ACC112 (cell line): ENCODE results near the gene RAPGEF1.

ENCODE experiments used
- H2AFZ ChIP-seq: fragments of 200-600 bp; sonication (generic); one replicate; pipeline ENCODE4 v1.6.0; 2017; ENCODE audit warnings: antibody characterized with exemption, low read length; ENCODE audit not compliant: unreplicated experiment
- H3K27ac ChIP-seq: fragments of 200-600 bp; sonication (generic); 2 replicates; pipeline ENCODE4 v1.5.1; 2014; ENCODE audit warnings: low read depth, mild to moderate bottlenecking, antibody characterized with exemption, low read length, moderate library complexity
- H3K27me3 ChIP-seq: fragments of 200-600 bp; sonication (generic); 2 replicates; pipeline ENCODE4 v1.6.1; 2014; ENCODE audit warnings: mild to moderate bottlenecking, antibody characterized with exemption, low read length, moderate library complexity, mixed read lengths; ENCODE audit not compliant: insufficient read depth
- H3K36me3 ChIP-seq: fragments of 200-600 bp; sonication (generic); 2 replicates; pipeline ENCODE4 v1.6.1; 2016; ENCODE audit warnings: mild to moderate bottlenecking, antibody characterized with exemption, low read length, moderate library complexity, mixed read lengths; ENCODE audit not compliant: insufficient read depth
- H3K4me1 ChIP-seq: fragments of 200-600 bp; sonication (generic); one replicate; pipeline ENCODE4 v1.6.1; 2016; ENCODE audit warnings: low read length, mixed read lengths; ENCODE audit not compliant: insufficient read depth, unreplicated experiment, control insufficient read depth
- H3K4me3 ChIP-seq: fragments of 200-600 bp; sonication (generic); 2 replicates; pipeline ENCODE4 v1.5.1; 2014; ENCODE audit warnings: mild to moderate bottlenecking, low read depth, low read length
- H3K79me2 ChIP-seq: fragments of 200-600 bp; sonication (generic); one replicate; pipeline ENCODE4 v1.6.0; 2016; ENCODE audit warnings: low read length; ENCODE audit not compliant: control insufficient read depth, unreplicated experiment, insufficient read depth

The RAPGEF1 gene

DNA sequence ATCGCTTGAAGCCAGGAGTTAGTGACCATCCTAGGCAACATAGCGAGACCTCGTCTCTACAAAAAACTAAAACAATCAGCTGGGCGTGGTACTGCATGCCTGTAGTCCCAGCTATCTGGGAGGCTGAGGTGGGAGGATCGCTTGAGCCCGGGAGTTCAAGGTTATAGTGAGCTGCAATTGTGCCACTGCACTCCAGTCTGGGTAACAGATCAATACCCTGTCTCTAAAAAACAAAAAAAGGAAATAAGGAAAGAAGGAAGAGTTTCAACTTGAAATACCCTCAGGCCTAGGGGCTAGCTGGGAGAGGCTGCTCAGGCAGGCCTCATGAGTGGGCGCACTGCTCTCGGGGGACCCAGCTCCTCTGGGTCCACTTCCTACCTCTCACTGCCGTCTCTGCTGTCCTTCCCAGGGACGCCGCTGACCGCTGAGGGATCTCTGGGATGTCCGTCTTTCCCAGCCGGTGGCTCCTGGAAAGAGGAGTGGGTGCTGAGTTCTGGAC lies 138.1 kb downstream of the RAPGEF1 start:
- no peaks in the 10 kb centered on the region for H3K79me2 ChIP-seq
- no peaks in the 10 kb centered on the region for H3K27me3 ChIP-seq
- H3K36me3 ChIP-seq = no peaks in the 10 kb centered on the region
- no peak overlapping the region for H2AFZ ChIP-seq
- H3K4me3 ChIP-seq = no peak overlapping the region
- no peak overlapping the region for H3K27ac ChIP-seq
- H3K4me1 ChIP-seq = no peaks in the 10 kb centered on the region

DNA sequence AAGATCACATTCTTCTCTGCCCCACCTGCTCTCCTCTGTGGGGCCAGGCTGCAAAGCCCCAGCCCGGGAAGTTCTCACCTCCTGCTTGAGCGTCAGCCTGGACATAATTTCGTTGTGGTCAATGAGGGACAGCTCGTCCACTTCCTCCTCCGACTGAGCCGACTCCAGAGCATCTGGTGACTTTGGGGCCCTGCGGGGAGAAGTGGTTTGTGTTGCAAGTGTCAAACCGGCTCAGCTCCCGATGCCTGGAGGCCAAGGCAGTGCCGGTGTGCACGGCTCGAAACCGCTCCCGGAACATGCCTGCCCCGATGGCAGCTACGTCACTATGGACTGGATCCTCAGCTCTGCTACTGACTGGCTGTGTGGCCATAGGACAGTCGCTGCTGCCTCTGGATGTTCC lies 141.8 kb downstream of the RAPGEF1 start:
- no peaks in the 10 kb centered on the region for H3K27me3 ChIP-seq
- H3K79me2 ChIP-seq = no peaks in the 10 kb centered on the region
- peaks cover 4% of the 10 kb centered on the region; the same call in 1 of the 2 replicates for H3K36me3 ChIP-seq
- no peak overlapping the region for H3K27ac ChIP-seq
- no peak overlapping the region for H3K4me3 ChIP-seq
- no peak overlapping the region for H2AFZ ChIP-seq
- H3K4me1 ChIP-seq = no peaks in the 10 kb centered on the region

DNA sequence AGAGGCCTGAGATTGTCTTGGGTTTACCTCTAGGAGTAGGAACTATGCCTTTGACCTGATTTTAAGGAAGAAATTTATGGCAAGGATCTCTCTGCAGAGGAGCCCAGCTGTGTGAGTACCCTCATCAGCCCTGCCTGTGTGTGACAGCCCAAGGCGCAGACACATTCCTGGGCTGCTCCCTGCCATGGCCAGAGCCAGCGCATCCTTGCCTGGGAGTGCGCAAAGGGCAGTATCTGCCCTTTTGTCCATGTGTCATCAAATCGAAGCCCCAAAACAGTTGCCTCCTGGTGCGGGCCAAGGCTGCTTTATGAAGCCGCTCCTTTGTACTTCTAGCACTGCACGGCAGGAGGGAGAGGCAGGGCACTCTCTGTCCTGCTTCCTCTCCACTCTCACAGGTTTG lies 142.6 kb downstream of the RAPGEF1 start:
- Histone ChIP-seq H2AFZ (no peak overlapping the region), H3K27ac (no peak overlapping the region), H3K36me3 (peaks cover 4% of the 10 kb centered on the region; the same call in 1 of the 2 replicates), H3K27me3 (no peaks in the 10 kb centered on the region), H3K4me3 (no peak overlapping the region), H3K4me1 (no peaks in the 10 kb centered on the region), H3K79me2 (no peaks in the 10 kb centered on the region)

GRCh38 chr9:131596430-131596743 lies 143.5 kb downstream of the RAPGEF1 start:
- Histone ChIP-seq H3K27ac (no peak overlapping the region), H2AFZ (no peak overlapping the region), H3K27me3 (no peaks in the 10 kb centered on the region), H3K4me1 (no peaks in the 10 kb centered on the region), H3K36me3 (peaks cover 4% of the 10 kb centered on the region; the same call in 1 of the 2 replicates), H3K79me2 (no peaks in the 10 kb centered on the region), H3K4me3 (no peak overlapping the region)

- H3K4me1 ChIP-seq = no peaks in the 10 kb centered on the region
- H3K27ac ChIP-seq = no peak overlapping the region
- peaks cover 4% of the 10 kb centered on the region; the same call in 1 of the 2 replicates for H3K36me3 ChIP-seq
- no peak overlapping the region for H2AFZ ChIP-seq
- H3K27me3 ChIP-seq = no peaks in the 10 kb centered on the region
- no peak overlapping the region for H3K4me3 ChIP-seq
- H3K79me2 ChIP-seq = no peaks in the 10 kb centered on the region
Measured at GRCh38 chr9:131595696-131596429, 144.0 kb downstream of the RAPGEF1 start.

GRCh38 chr9:131594906-131595665 lies 144.8 kb downstream of the RAPGEF1 start:
- Histone ChIP-seq H3K79me2 (no peaks in the 10 kb centered on the region), H3K27ac (no peak overlapping the region), H3K4me1 (no peaks in the 10 kb centered on the region), H3K27me3 (no peaks in the 10 kb centered on the region), H3K36me3 (peaks cover 4% of the 10 kb centered on the region; the same call in 1 of the 2 replicates), H2AFZ (no peak overlapping the region), H3K4me3 (no peak overlapping the region)

DNA sequence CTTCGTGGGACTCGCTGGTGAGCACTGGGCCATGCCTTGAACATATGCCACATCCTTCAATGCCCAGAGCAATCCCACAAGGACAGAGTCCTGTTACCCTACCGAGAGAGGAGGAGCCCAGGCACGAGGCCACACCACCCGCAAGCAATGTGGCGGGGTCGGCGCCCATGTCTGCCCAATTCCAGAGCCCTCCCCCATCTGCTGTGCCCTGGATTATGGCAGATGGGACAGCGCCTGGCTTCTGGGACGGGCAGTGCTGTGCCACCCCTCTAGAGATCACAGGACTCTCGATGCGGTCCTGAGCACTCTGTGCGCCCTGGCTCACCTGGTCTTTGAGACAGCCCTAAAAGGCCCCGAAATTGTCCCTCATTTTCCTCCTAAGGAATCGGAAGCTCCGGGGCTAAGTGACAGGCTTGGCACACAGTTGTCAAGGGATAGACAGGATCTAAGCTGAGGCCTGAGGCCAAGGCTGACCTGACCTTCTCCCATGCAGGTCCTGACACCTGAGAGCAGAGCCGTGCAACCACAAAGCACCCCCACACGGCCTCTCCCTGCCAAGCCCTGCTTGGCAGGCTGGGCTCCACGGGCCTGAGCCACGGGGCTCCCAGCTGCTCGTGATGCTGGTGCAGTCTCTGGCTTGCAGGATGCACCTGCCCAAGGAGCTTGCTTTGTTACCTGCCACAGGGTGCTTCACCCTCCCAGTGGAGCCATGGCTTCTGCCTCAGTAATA lies 145.8 kb downstream of the RAPGEF1 start:
- no peak overlapping the region for H3K27ac ChIP-seq

GRCh38 chr9:131593091-131593820 lies 146.6 kb downstream of the RAPGEF1 start:
- Histone ChIP-seq H3K27ac (no peak overlapping the region), H3K4me3 (no peak overlapping the region), H3K4me1 (no peaks in the 10 kb centered on the region), H3K27me3 (no peaks in the 10 kb centered on the region), H2AFZ (no peak overlapping the region), H3K79me2 (no peaks in the 10 kb centered on the region), H3K36me3 (peaks cover 4% of the 10 kb centered on the region; the same call in 1 of the 2 replicates)

More for the DNA sequence above, 145.8 kb downstream of the RAPGEF1 start:
- H3K36me3 ChIP-seq = peaks cover 4% of the 10 kb centered on the region; the same call in 1 of the 2 replicates
- no peaks in the 10 kb centered on the region for H3K79me2 ChIP-seq
- no peak overlapping the region for H2AFZ ChIP-seq
- H3K4me1 ChIP-seq = no peaks in the 10 kb centered on the region
- no peaks in the 10 kb centered on the region for H3K27me3 ChIP-seq
- H3K4me3 ChIP-seq = no peak overlapping the region

GRCh38 chr9:131591845-131592208 lies 148.0 kb downstream of the RAPGEF1 start:
- Histone ChIP-seq H3K4me3 (no peak overlapping the region), H3K27me3 (no peaks in the 10 kb centered on the region), H3K4me1 (no peaks in the 10 kb centered on the region), H3K27ac (no peak overlapping the region), H3K79me2 (no peaks in the 10 kb centered on the region), H2AFZ (no peak overlapping the region), H3K36me3 (peaks cover 4% of the 10 kb centered on the region; the same call in 1 of the 2 replicates)
